GM19468 (cell line): Measurements from ENCODE around the gene STAT5A.
"Not testable (repeated sequence)": the region's sequence is repeated elsewhere in the genome, so short reads cannot be mapped to it uniquely, and the experiment has no call there.

Experiments
- ATAC-seq: cut with Tn5 transposase; IDR thresholded peaks from one replicate; pipeline ENCODE4 v1.9.1; 2021; ENCODE audit warnings: mild to moderate bottlenecking, moderate library complexity, moderate number of reproducible peaks; ENCODE audit not compliant: unreplicated experiment; ENCODE audit errors: extremely low read depth

The STAT5A gene

GRCh38 chr17:42304187-42305030 lies 16.1 kb downstream of the STAT5A start:
- ATAC-seq: no peak

GRCh38 chr17:42305031-42305330 lies 16.7 kb downstream of the STAT5A start:
- ATAC-seq: not testable (repeated sequence)

- no peak for ATAC-seq
These were observed 17.5 kb downstream of the STAT5A start for GRCh38 chr17:42305543-42306384.

- no peak for ATAC-seq
These were observed 18.0 kb downstream of the STAT5A start for GRCh38 chr17:42306385-42306667.

GRCh38 chr17:42307362-42307927 lies 19.1 kb downstream of the STAT5A start:
- no peak for ATAC-seq

- no peak for ATAC-seq
These were observed 20.1 kb downstream of the STAT5A start for GRCh38 chr17:42308446-42308845.

GRCh38 chr17:42309142-42309541 lies 20.8 kb downstream of the STAT5A start:
- no peak for ATAC-seq

- ATAC-seq: no peak
These were observed 21.9 kb downstream of the STAT5A start for GRCh38 chr17:42309986-42310786.

- ATAC-seq: no peak
These were observed 22.5 kb downstream of the STAT5A start for GRCh38 chr17:42310787-42311215.

GRCh38 chr17:42311240-42312034 lies 23.1 kb downstream of the STAT5A start:
- ATAC-seq: no peak

- ATAC-seq: no peak
These were observed 23.7 kb downstream of the STAT5A start for GRCh38 chr17:42312035-42312284.

GRCh38 chr17:42312285-42313130 lies 24.2 kb downstream of the STAT5A start:
- peak; percentile 33 for ATAC-seq

GRCh38 chr17:42313389-42313772 lies 25.1 kb downstream of the STAT5A start:
- no peak for ATAC-seq

- no peak for ATAC-seq
These were observed 25.7 kb downstream of the STAT5A start for GRCh38 chr17:42313773-42314566.

GRCh38 chr17:42315402-42316156 lies 27.3 kb downstream of the STAT5A start:
- ATAC-seq: no peak

GRCh38 chr17:42316755-42317154 lies 28.5 kb downstream of the STAT5A start:
- no peak for ATAC-seq

- no peak for ATAC-seq
These were observed 29.1 kb downstream of the STAT5A start for GRCh38 chr17:42317266-42317845.
